K562 (cell line): ENCODE measurements around the gene ZBTB32. TPM values are rescaled to one million over a fixed set of nuclear protein-coding genes. Genes with fewer than 3 reads are reported as not detected.

Experiments used
- ATAC-seq: fragments of 200-7000 bp; cut with Tn5 transposase; 3 replicates; pipeline ENCODE4 v1.9.1; 2020; ENCODE audit warnings: moderate library complexity
- BruUV-seq: library from RNA; stranded (reverse); fragments of 400-500 nt; replicated peaks from 2 replicates; lab custom pipeline; 2021; lab: Mats Ljungman, UMichigan
- CTCF ChIA-PET: fragments of 300-600 bp; formaldehyde crosslinking; extraction: SDS; loops from one replicate; lab custom pipeline; 2021; ENCODE audit warnings: low intra/inter-chr PET ratio; lab: Yijun Ruan, JAX
- POLR2A ChIA-PET: fragments of 300-600, 350-650 bp; sonication (Branson Sonifier 250); formaldehyde crosslinking; extraction: SDS; loops from one replicate; lab custom pipeline; 2021; ENCODE audit warnings: antibody characterized with exemption, inconsistent platforms; lab: Yijun Ruan, JAX
- DNase-seq, 4 experiments: peaks; one replicate each; pipeline versions ENCODE4 v3.0.0 to v3.0.0-alpha.2; 2011 to 2018; ENCODE audit warnings: low spot score in 3 of 4, mixed read lengths in 3 of 4; ENCODE audit errors: extremely low read depth in 1 of 4
- FAIRE-seq: peaks from 2 replicates; lab custom pipeline; 2011; peaks lifted over from hg19 to GRCh38; lab: Jason Lieb, UNC
- H2AFZ ChIP-seq: 2 replicates; pipeline ENCODE4 v1.6.0; 2011; ENCODE audit warnings: low read depth, low read length, control low read depth, inconsistent platforms
- H3K27ac ChIP-seq: fragments of 200-600 bp; 3 replicates; pipeline ENCODE4 v1.8.0; 2011; ENCODE audit warnings: low read depth, mild to moderate bottlenecking, control low read depth, inconsistent platforms, low read length, moderate library complexity, mixed read lengths; ENCODE audit errors: extremely low read depth
- H3K27me3 ChIP-seq, 2 experiments: fragments of 300-600 bp in 1 of 2; 2 replicates in 1 of 2; 3 replicates in 1 of 2; pipeline versions ENCODE4 v1.6.0 to v1.8.0; 2011; ENCODE audit warnings: inconsistent platforms in 2 of 2, low read length in 2 of 2, mild to moderate bottlenecking in 1 of 2, mixed read lengths in 1 of 2, moderate library complexity in 1 of 2; ENCODE audit not compliant: control insufficient read depth in 2 of 2, insufficient read depth in 2 of 2
- H3K36me3 ChIP-seq: fragments of 300-600 bp; 3 replicates; pipeline ENCODE4 v1.8.0; 2011; ENCODE audit warnings: mild to moderate bottlenecking, low read length, inconsistent platforms; ENCODE audit not compliant: control insufficient read depth, insufficient read depth
- H3K4me1 ChIP-seq, 2 experiments: fragments of 200-600 bp in 1 of 2; replicated peaks in 1 of 2; 2 replicates in 1 of 2; 3 replicates in 1 of 2; pipeline versions ENCODE4 v1.5.1 to v1.8.0; 2011; ENCODE audit warnings: inconsistent platforms in 2 of 2, low read length in 2 of 2, mild to moderate bottlenecking in 1 of 2, mixed read lengths in 1 of 2, moderate library complexity in 1 of 2; ENCODE audit not compliant: control insufficient read depth in 2 of 2, insufficient read depth in 2 of 2
- H3K4me2 ChIP-seq: 2 replicates; pipeline ENCODE4 v1.6.1; 2011; ENCODE audit warnings: low read length, control low read depth, inconsistent platforms, mixed read lengths; ENCODE audit not compliant: insufficient read depth
- H3K4me3 ChIP-seq: fragments of 200-600 bp; sonication (generic), shearing (Covaris generic); 2 replicates; pipeline ENCODE4 v1.5.1; 2016; ENCODE audit warnings: control low read depth, inconsistent platforms
- H3K79me2 ChIP-seq: fragments of 200-600 bp; 3 replicates; pipeline ENCODE4 v1.8.0; 2011; ENCODE audit warnings: low read length, inconsistent platforms; ENCODE audit not compliant: control insufficient read depth, insufficient read depth
- H3K9ac ChIP-seq, 2 experiments: 2 replicates each; pipeline versions ENCODE4 v1.6.0 to v1.6.1; 2011; ENCODE audit warnings: low read depth in 2 of 2, low read length in 2 of 2, control low read depth in 1 of 2, inconsistent platforms in 1 of 2, mild to moderate bottlenecking in 1 of 2, mixed read lengths in 1 of 2; ENCODE audit not compliant: insufficient read depth in 1 of 2
- H3K9me1 ChIP-seq: one replicate; pipeline ENCODE4 v1.6.0; 2011; ENCODE audit warnings: inconsistent platforms, mild to moderate bottlenecking, low read length, moderate library complexity; ENCODE audit not compliant: control insufficient read depth, insufficient read depth
- H3K9me3 ChIP-seq: replicated peaks from 2 replicates; pipeline ENCODE4 v1.5.1; 2011; ENCODE audit warnings: low read depth, low read length, inconsistent platforms; ENCODE audit not compliant: control insufficient read depth, insufficient read depth
- H4K20me1 ChIP-seq: replicated peaks from 2 replicates; pipeline ENCODE4 v1.6.1; 2011; ENCODE audit warnings: low read length, inconsistent platforms, mixed read lengths; ENCODE audit not compliant: control insufficient read depth, insufficient read depth
- ARID4B ChIP-seq: sonication (generic); formaldehyde crosslinking; IDR thresholded peaks from 2 replicates; pipeline ENCODE4 v1.8.0; 2022; ENCODE audit warnings: mild to moderate bottlenecking, missing genetic modification reagents
- CBX1 ChIP-seq: sonication (generic); IDR thresholded peaks from 2 replicates; pipeline ENCODE4 v1.6.1; 2016; ENCODE audit warnings: antibody characterized with exemption, low read depth, mild to moderate bottlenecking
- MAFK ChIP-seq: IDR thresholded peaks from 2 replicates; pipeline ENCODE4 v1.6.1; 2011; ENCODE audit warnings: low read length, improper control_type of control experiment
- PCBP1 ChIP-seq: fragments of 200-400 bp; formaldehyde crosslinking; IDR thresholded peaks from 2 replicates; pipeline ENCODE4 v1.6.1; 2018; ENCODE audit warnings: mild to moderate bottlenecking, low read depth, low read length; ENCODE audit not compliant: poor library complexity, severe bottlenecking
- PML ChIP-seq: IDR thresholded peaks from 2 replicates; pipeline ENCODE4 v1.6.1; 2012; ENCODE audit warnings: low read length, inconsistent platforms
- PURB ChIP-seq: sonication (generic); formaldehyde crosslinking; IDR thresholded peaks from 2 replicates; pipeline ENCODE4 v1.9.0; 2021; ENCODE audit warnings: low read depth, mild to moderate bottlenecking, missing genetic modification reagents
- RBM22 ChIP-seq: fragments of 200-400 bp; formaldehyde crosslinking; IDR thresholded peaks from 2 replicates; pipeline ENCODE4 v1.6.1; 2018; ENCODE audit warnings: low read length, low read depth; ENCODE audit not compliant: poor library complexity, severe bottlenecking
- TCF7L2 ChIP-seq: fragments of 150-350 bp; IDR thresholded peaks from 2 replicates; pipeline ENCODE4 v1.6.1; 2016; ENCODE audit warnings: low read depth, mild to moderate bottlenecking, low read length, moderate library complexity
- ZBTB11 ChIP-seq, 3 experiments: fragments of 200-800 bp in 1 of 3; fragments of 250-450 bp in 1 of 3; fragments of 450-650 bp in 1 of 3; sonication (Bioruptor Pico) in 1 of 3; sonication (Bioruptor generic) in 1 of 3; formaldehyde crosslinking in 1 of 3; IDR thresholded peaks; 2 replicates each; pipeline versions ENCODE4 v1.6.1 to v1.8.0; 2016 to 2022; ENCODE audit warnings: mild to moderate bottlenecking in 2 of 3, missing genetic modification characterization in 2 of 3, missing compliant biosample characterization in 1 of 3, moderate library complexity in 1 of 3
- ZBTB26 ChIP-seq: fragments of 450-650 bp; formaldehyde crosslinking; IDR thresholded peaks from 2 replicates; pipeline ENCODE4 v1.4.0; 2022; ENCODE audit warnings: missing genetic modification characterization
- ZNF274 ChIP-seq: IDR thresholded peaks from 2 replicates; pipeline ENCODE4 v1.6.1; 2011; ENCODE audit warnings: low read depth, mild to moderate bottlenecking, low read length, moderate library complexity, borderline replicate concordance
- WGBS: fragments of 100-300 bp; shearing (Covaris generic); methylation state at CpG from one replicate; pipeline ENCODE4 v1.1.6; 2016; ENCODE audit warnings: low coverage, mixed read lengths; ENCODE audit not compliant: insufficient coverage; ENCODE audit errors: missing lambda C conversion rate; 5-methylcytosine and 5-hydroxymethylcytosine counted together
- in situ Hi-C: fragments of 300-500 bp; cut with MboI; formaldehyde crosslinking; loops from 4 replicates; pipeline ENCODE4 v1.15.0; 2018; ENCODE audit warnings: inconsistent platforms, mixed read lengths
- intact Hi-C: fragments of 100-400 bp; cut with micrococcal nuclease; formaldehyde crosslinking; loops from 2 replicates; pipeline ENCODE4 v1.14.2; 2022
- polyA plus RNA-seq, 8 experiments: library from polyadenylated mRNA; depleted of rRNA in 4 of 8; stranded (reverse) in 5 of 8; unstranded in 3 of 8; fragments of >200 nt; fragmentation: Nextera tagmentation in 2 of 8; fragmentation: Illumina TruSeq in 1 of 8; extraction: Ambion mirVana in 2 of 8; extraction: Trizol in 1 of 8; gene quantifications; 2 replicates each; pipeline versions ENCODE4 v1.2.1 to v1.2.3, GENCODE V29; 2011 to 2014; ENCODE audit warnings: inconsistent platforms in 1 of 8, missing spikeins in 1 of 8
- total RNA-seq, 7 experiments: library from RNA; depleted of rRNA in 6 of 7; stranded (reverse); fragments of >200 nt in 6 of 7; fragmentation: Illumina TruSeq in 2 of 7; extraction: Trizol in 2 of 7; gene quantifications; 2 replicates each; pipeline versions ENCODE4 v1.2.1 to v1.2.3, GENCODE V29; 2011 to 2021; ENCODE audit warnings: low replicate concordance in 1 of 7

The ZBTB32 gene
- total and polyA plus RNA-seq, 9 of the 15 experiments (the other 6 are each of a cell fraction or from before 2014, with no cell fraction given): 0.20 TPM; not detected in 8

GRCh38 chr19:35723671-35724070, 19.3 kb downstream of the ZBTB32 start:
- in situ Hi-C loops: no loop called here
- Histone ChIP-seq H3K4me2 (no peak overlapping the region), H4K20me1 (0 out of 2 replicates have a peak, but pooled peaks cover 10% of the 10 kb centered on the region), H3K9ac (no peak overlapping the region), H3K27me3 (no peaks in the 10 kb centered on the region), H3K36me3 (peaks cover 89% of the 10 kb centered on the region; the same call in 2 of the 3 replicates), H3K27ac (no peak overlapping the region), H3K9me1 (no peaks in the 10 kb centered on the region), H3K4me1 (peaks cover 7 to 27% of the 10 kb centered on the region in 2 experiments), H3K79me2 (peaks cover 25% of the 10 kb centered on the region), H3K4me3 (no peak overlapping the region), H2AFZ (no peak overlapping the region), H3K9me3 (no peaks in the 10 kb centered on the region)
- POLR2A ChIA-PET: interaction anchor here (0.6 to 3.2 kb wide), 6 partner anchors 11 to 1355 kb away, joined by 3 to 19 read pairs (median 6); partner anchors contain the start of genes PSENEN, U2AF1L4 and ZNF420
- BruUV-seq: no TSS peak
- DNase-seq: no peak
- CTCF ChIA-PET: no interaction called here
- no peak for ATAC-seq
- FAIRE-seq: no peak
- intact Hi-C loops: no loop called here
- WGBS: over 99% methylated on average over 24 of the region's 24 CpGs
- TF ChIP-seq ZBTB11 (CRISPR knock-in tag; IDR thresholded peaks at IDR 0.05): no peak
- TF ChIP-seq PURB: no peak
- TF ChIP-seq PML: no peak
- no peak for TF ChIP-seq PCBP1
- TF ChIP-seq RBM22: no peak
- no peak for TF ChIP-seq TCF7L2
- no peak for TF ChIP-seq ZNF274
- no peak for TF ChIP-seq ZBTB26 (CRISPR knock-in tag)
- TF ChIP-seq CBX1: no peak
- TF ChIP-seq MAFK: no peak
- no peak for TF ChIP-seq ARID4B (CRISPR knock-in tag)
